Nephron (organoid): ENCODE results near the gene ZNF699.

Experiments
- H3K27ac Mint-ChIP-seq, 3 experiments: 2 replicates each; pipeline ENCODE4 v1.8.0; 2020; ENCODE audit warnings: mixed read lengths in 3 of 3, mild to moderate bottlenecking in 2 of 3, moderate library complexity in 1 of 3
- H3K27me3 Mint-ChIP-seq: 2 replicates; pipeline ENCODE4 v1.8.0; 2021; ENCODE audit warnings: low read depth, mild to moderate bottlenecking, moderate library complexity, mixed read lengths
- H3K36me3 Mint-ChIP-seq: 2 replicates; pipeline ENCODE4 v1.8.0; 2020; ENCODE audit warnings: low read depth, mixed read lengths
- H3K4me1 Mint-ChIP-seq: 2 replicates; pipeline ENCODE4 v1.8.0; 2020; ENCODE audit warnings: mixed read lengths
- H3K4me3 Mint-ChIP-seq, 3 experiments: 2 replicates each; pipeline ENCODE4 v1.8.0; 2020; ENCODE audit warnings: mild to moderate bottlenecking in 3 of 3, mixed read lengths in 3 of 3, moderate library complexity in 2 of 3
- H3K9me3 Mint-ChIP-seq: 2 replicates; pipeline ENCODE4 v1.8.0; 2020; ENCODE audit warnings: mixed read lengths
- CTCF ChIP-seq, 3 experiments: fragments of 200-600 bp; sonication (generic); IDR thresholded peaks; one replicate each; pipeline ENCODE4 v1.5.0; 2021; ENCODE audit warnings: antibody characterized with exemption in 3 of 3; ENCODE audit not compliant: unreplicated experiment in 3 of 3

Gene ZNF699

GRCh38 chr19:9250630-9251029 is 59.0 kb downstream of the ZNF699 start, which contains the start of gene OR7E24:
TSS of gene OR7E24 (plus strand) at chr19:9250930. CDS start at chr19:9251044, 114 bp downstream.
- H3K4me1 Mint-ChIP-seq = no peaks in the 10 kb centered on the region
- H3K36me3 Mint-ChIP-seq = no peaks in the 10 kb centered on the region
- no peak for TF ChIP-seq CTCF (IDR thresholded peaks at IDR 0.05; ENCODE audit: unreplicated experiment in 3 of 3)
- no peaks in the 10 kb centered on the region for H3K27me3 Mint-ChIP-seq
- H3K4me3 Mint-ChIP-seq = no peak within 1 kb of the TSS
- H3K9me3 Mint-ChIP-seq = peaks cover 31% of the 10 kb centered on the region
- H3K27ac Mint-ChIP-seq = no peak within 1 kb of the TSS
